Activated gamma-delta T cell treated with Interleukin-2 at 50 U/mL for 16 hours (primary cell): ENCODE data around the gene XYLT1.

Experiments used
- DNase-seq: peaks from one replicate; pipeline ENCODE4 v3.0.0-alpha.2; 2020

The XYLT1 gene

GRCh38 chr16:17130733-17131132 is 340.0 kb downstream of the XYLT1 start:
- no peak for DNase-seq

GRCh38 chr16:17129971-17130370 is 340.8 kb downstream of the XYLT1 start:
- no peak for DNase-seq

GRCh38 chr16:17128791-17129190 is 342.0 kb downstream of the XYLT1 start:
- no peak for DNase-seq

- DNase-seq = no peak
Observed at GRCh38 chr16:17126156-17126555, 344.6 kb downstream of the XYLT1 start.

GRCh38 chr16:17125671-17126070 is 345.1 kb downstream of the XYLT1 start:
- DNase-seq = no peak

- no peak for DNase-seq
Observed at GRCh38 chr16:17117906-17118577, 352.7 kb downstream of the XYLT1 start.

GRCh38 chr16:17116595-17117322 is 354.0 kb downstream of the XYLT1 start:
- DNase-seq = no peak

- DNase-seq = no peak
Observed at GRCh38 chr16:17109413-17109812, 361.3 kb downstream of the XYLT1 start.

GRCh38 chr16:17108596-17108995 is 362.2 kb downstream of the XYLT1 start:
- no peak for DNase-seq

GRCh38 chr16:17107450-17107849 is 363.3 kb downstream of the XYLT1 start:
- no peak for DNase-seq

- DNase-seq = no peak
Observed at GRCh38 chr16:17106243-17106791, 364.4 kb downstream of the XYLT1 start.

- no peak for DNase-seq
Observed at GRCh38 chr16:17105239-17105797, 365.4 kb downstream of the XYLT1 start.

GRCh38 chr16:17104654-17105053 is 366.1 kb downstream of the XYLT1 start:
- DNase-seq = no peak

- no peak for DNase-seq
Observed at GRCh38 chr16:17103216-17103615, 367.5 kb downstream of the XYLT1 start.

GRCh38 chr16:17101646-17102045 is 369.1 kb downstream of the XYLT1 start:
- DNase-seq = no peak

GRCh38 chr16:17098685-17099084 is 372.1 kb downstream of the XYLT1 start:
- no peak for DNase-seq

- DNase-seq = no peak
Observed at GRCh38 chr16:17084130-17084529, 386.6 kb downstream of the XYLT1 start.

GRCh38 chr16:17083628-17084027 is 387.1 kb downstream of the XYLT1 start:
- DNase-seq = no peak

- DNase-seq = no peak
Observed at GRCh38 chr16:17082095-17082882, 388.5 kb downstream of the XYLT1 start.

- DNase-seq = no peak
Observed at GRCh38 chr16:17080105-17080504, 390.7 kb downstream of the XYLT1 start.

- no peak for DNase-seq
Observed at GRCh38 chr16:17078931-17079631, 391.7 kb downstream of the XYLT1 start.

GRCh38 chr16:17076818-17077498 is 393.8 kb downstream of the XYLT1 start:
- DNase-seq = no peak
